PFSK-1 (cell line): ENCODE results near the gene TJP2.

Experiments
- FOXP2 ChIP-seq: optimal IDR thresholded peaks from 2 replicates; pipeline ENCODE3; 2011; ENCODE audit warnings: borderline replicate concordance, control low read depth, inconsistent platforms; ENCODE audit not compliant: insufficient read depth; ENCODE audit errors: extremely low read length, extremely low read depth
- POLR2AphosphoS5 ChIP-seq: IDR thresholded peaks from 2 replicates; pipeline ENCODE4 v1.6.1; 2012; ENCODE audit warnings: low read depth, mild to moderate bottlenecking, control low read depth, low read length, moderate library complexity
- SIN3A ChIP-seq: IDR thresholded peaks from 2 replicates; pipeline ENCODE4 v1.6.1; 2012; ENCODE audit warnings: mild to moderate bottlenecking, low read length, moderate library complexity, borderline replicate concordance; ENCODE audit not compliant: insufficient read depth
- TAF1 ChIP-seq: IDR thresholded peaks from 2 replicates; pipeline ENCODE4 v1.6.1; 2012; ENCODE audit warnings: low read length, control low read depth, borderline replicate concordance; ENCODE audit not compliant: insufficient read depth
- TF ChIP-seq, protein P1 (sequence below), 2 experiments: IDR thresholded peaks; 2 replicates each; pipeline versions ENCODE4 v1.6.1 to v1.8.0; 2011 to 2012; ENCODE audit warnings: low read depth in 2 of 2, low read length in 2 of 2, control low read depth in 1 of 2, inconsistent platforms in 1 of 2, mild to moderate bottlenecking in 1 of 2, moderate library complexity in 1 of 2; ENCODE audit not compliant: insufficient read depth in 1 of 2

TJP2 gene

DNA sequence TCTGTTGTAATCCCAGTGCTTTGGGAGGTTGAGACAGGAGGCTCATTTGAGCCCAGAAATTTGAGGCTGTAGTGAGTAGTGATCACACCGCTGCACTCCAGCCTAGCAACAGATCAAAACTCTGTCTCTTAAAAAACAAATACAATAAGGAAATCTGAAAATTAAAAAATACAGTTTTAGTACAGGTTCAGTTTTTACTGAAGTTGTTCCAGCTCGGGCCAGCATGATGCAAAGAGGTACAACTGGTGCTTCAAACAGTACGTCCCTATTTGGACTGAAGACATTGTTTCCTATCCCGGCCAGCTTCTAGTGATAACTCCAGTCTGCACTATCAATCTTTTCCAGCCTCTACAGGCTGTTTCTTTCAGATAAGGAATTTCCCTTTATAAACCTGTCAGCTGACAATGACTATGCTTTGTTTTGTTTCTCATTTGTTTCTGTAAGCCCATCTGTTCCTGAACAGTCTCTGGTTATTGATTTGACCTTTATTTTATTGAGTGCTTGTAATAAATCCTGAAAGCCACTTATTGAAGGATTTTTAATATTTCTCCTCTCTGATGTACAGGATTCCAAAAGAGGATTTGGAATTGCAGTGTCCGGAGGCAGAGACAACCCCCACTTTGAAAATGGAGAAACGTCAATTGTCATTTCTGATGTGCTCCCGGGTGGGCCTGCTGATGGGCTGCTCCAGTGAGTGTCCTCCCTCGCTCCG lies 41.9 kb downstream of the TJP2 start:
- TF ChIP-seq TAF1 (no peak), POLR2AphosphoS5 (no peak), SIN3A (no peak), FOXP2 (no peak)
- TF ChIP-seq, protein P1, sequence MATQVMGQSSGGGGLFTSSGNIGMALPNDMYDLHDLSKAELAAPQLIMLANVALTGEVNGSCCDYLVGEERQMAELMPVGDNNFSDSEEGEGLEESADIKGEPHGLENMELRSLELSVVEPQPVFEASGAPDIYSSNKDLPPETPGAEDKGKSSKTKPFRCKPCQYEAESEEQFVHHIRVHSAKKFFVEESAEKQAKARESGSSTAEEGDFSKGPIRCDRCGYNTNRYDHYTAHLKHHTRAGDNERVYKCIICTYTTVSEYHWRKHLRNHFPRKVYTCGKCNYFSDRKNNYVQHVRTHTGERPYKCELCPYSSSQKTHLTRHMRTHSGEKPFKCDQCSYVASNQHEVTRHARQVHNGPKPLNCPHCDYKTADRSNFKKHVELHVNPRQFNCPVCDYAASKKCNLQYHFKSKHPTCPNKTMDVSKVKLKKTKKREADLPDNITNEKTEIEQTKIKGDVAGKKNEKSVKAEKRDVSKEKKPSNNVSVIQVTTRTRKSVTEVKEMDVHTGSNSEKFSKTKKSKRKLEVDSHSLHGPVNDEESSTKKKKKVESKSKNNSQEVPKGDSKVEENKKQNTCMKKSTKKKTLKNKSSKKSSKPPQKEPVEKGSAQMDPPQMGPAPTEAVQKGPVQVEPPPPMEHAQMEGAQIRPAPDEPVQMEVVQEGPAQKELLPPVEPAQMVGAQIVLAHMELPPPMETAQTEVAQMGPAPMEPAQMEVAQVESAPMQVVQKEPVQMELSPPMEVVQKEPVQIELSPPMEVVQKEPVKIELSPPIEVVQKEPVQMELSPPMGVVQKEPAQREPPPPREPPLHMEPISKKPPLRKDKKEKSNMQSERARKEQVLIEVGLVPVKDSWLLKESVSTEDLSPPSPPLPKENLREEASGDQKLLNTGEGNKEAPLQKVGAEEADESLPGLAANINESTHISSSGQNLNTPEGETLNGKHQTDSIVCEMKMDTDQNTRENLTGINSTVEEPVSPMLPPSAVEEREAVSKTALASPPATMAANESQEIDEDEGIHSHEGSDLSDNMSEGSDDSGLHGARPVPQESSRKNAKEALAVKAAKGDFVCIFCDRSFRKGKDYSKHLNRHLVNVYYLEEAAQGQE (IDR thresholded peaks at IDR 0.05; ENCODE audit: insufficient read depth in 1 of 2, low read depth in 2 of 2, low read length in 2 of 2): no peak

- TF ChIP-seq POLR2AphosphoS5 (no peak), SIN3A (no peak), TAF1 (no peak), FOXP2 (no peak)
- TF ChIP-seq, protein P1 (IDR thresholded peaks at IDR 0.05; ENCODE audit: insufficient read depth in 1 of 2, low read depth in 2 of 2, low read length in 2 of 2): no peak
Measured at GRCh38 chr9:69218166-69218565, 44.1 kb downstream of the TJP2 start.

- TF ChIP-seq, protein P1 (IDR thresholded peaks at IDR 0.05; ENCODE audit: insufficient read depth in 1 of 2, low read depth in 2 of 2, low read length in 2 of 2): no peak
- TF ChIP-seq TAF1 (no peak), FOXP2 (no peak), POLR2AphosphoS5 (no peak), SIN3A (no peak)
Measured at GRCh38 chr9:69221036-69221435, 47.0 kb downstream of the TJP2 start.

DNA sequence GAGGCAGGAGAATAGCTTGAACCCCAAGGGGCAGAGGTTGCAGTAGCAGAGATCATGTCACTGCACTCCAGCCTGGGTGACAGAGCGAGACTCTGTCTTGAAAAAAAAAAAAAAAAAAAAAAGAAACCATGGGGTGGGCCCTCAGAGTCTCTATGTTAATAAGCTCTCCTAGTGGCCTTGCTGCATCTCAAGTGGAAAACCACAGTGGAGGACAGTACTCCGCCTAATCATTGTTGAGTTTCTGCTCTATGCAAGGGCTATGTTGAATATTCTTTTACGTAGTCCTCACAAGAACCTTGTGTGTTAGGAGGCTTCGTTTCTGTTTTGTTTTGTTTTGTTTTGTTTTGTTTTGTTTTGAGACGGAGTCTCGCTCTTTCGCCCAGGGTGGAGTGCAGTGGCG lies 48.9 kb downstream of the TJP2 start:
- TF ChIP-seq SIN3A (no peak), FOXP2 (no peak), POLR2AphosphoS5 (no peak), TAF1 (no peak)
- TF ChIP-seq, protein P1 (IDR thresholded peaks at IDR 0.05; ENCODE audit: insufficient read depth in 1 of 2, low read depth in 2 of 2, low read length in 2 of 2): no peak
